Heart left ventricle (tissue), 16 donors: ENCODE data around the gene IFNA13. TPM values are rescaled to one million over a fixed set of nuclear protein-coding genes. Genes with fewer than 3 reads are reported as not detected.

Experiments
- ATAC-seq, 4 donors: fragments of 200-7000 bp; cut with Tn5 transposase; one replicate each; pipeline ENCODE4 v1.9.1; 2020 to 2022; ENCODE audit warnings: moderate library complexity in 4 of 4, mild to moderate bottlenecking in 3 of 4, moderate number of reproducible peaks in 1 of 4
- DNase-seq, 5 donors: peaks; one replicate each; pipeline ENCODE4 v3.0.0-alpha.2; 2020
- H3K27ac ChIP-seq, 12 donors: fragments of 200-600 bp; sonication (generic) in 4 of 12; one replicate each; pipeline versions ENCODE4 v1.5.0 to v1.8.0; 2016 to 2022; ENCODE audit warnings: mild to moderate bottlenecking in 2 of 12
- H3K27me3 ChIP-seq, 9 donors: fragments of 200-600 bp; sonication (generic) in 2 of 9; one replicate each; pipeline versions ENCODE4 v1.5.1 to v1.8.0; 2016 to 2022; ENCODE audit warnings: mild to moderate bottlenecking in 3 of 9
- H3K36me3 ChIP-seq, 9 donors: fragments of 200-600 bp; sonication (generic) in 2 of 9; one replicate each; pipeline versions ENCODE4 v1.5.0 to v1.8.0; 2018 to 2022; ENCODE audit warnings: mild to moderate bottlenecking in 2 of 9
- H3K4me1 ChIP-seq, 12 donors: fragments of 200-600 bp; sonication (generic) in 4 of 12; one replicate each; pipeline versions ENCODE4 v1.5.0 to v1.8.0; 2016 to 2022; ENCODE audit warnings: mild to moderate bottlenecking in 3 of 12
- H3K4me3 ChIP-seq, 12 donors: fragments of 200-600 bp; sonication (generic) in 4 of 12; one replicate each; pipeline versions ENCODE4 v1.5.0 to v1.8.0; 2017 to 2022; ENCODE audit warnings: mild to moderate bottlenecking in 9 of 12, moderate library complexity in 4 of 12
- H3K9me3 ChIP-seq, 12 donors: fragments of 200-600 bp; sonication (generic) in 4 of 12; one replicate each; pipeline versions ENCODE4 v1.5.0 to v1.8.0; 2016 to 2022; ENCODE audit warnings: mild to moderate bottlenecking in 1 of 12
- CTCF ChIP-seq, 12 donors: fragments of 200-600 bp; sonication (generic) in 4 of 12; IDR thresholded peaks; one replicate each; pipeline versions ENCODE4 v1.5.0 to v1.8.0; 2018 to 2022; ENCODE audit warnings: antibody characterized with exemption in 12 of 12, mild to moderate bottlenecking in 5 of 12
- POLR2A ChIP-seq, 2 donors: fragments of 450-650 bp; IDR thresholded peaks; one replicate each; pipeline ENCODE4 v1.6.1; 2017; ENCODE audit warnings: antibody characterized with exemption in 2 of 2, mild to moderate bottlenecking in 2 of 2, moderate library complexity in 2 of 2
- WGBS, 4 donors: extraction: QIAGEN DNeasy Blood & Tissue Kit in 2 of 4; methylation state at CpG; one replicate each; pipeline versions ENCODE4 v1.1.5 to v1.1.7; 2013 to 2018; 5-methylcytosine and 5-hydroxymethylcytosine counted together
- intact Hi-C, 10 donors: fragments of 100-400 bp; cut with DNase I; formaldehyde crosslinking; loops; one replicate each; pipeline versions ENCODE4 v1.11.1 to v1.14.2; 2022
- long read RNA-seq, 3 donors: library from polyadenylated mRNA; unstranded; transcript quantifications; one replicate each; pipeline ENCODE4 v2.0.0, GENCODE V29; 2020 to 2021
- polyA plus RNA-seq, 2 donors: library from polyadenylated mRNA; stranded (reverse); fragments of 200-250 nt; gene quantifications; one replicate each; pipeline ENCODE4 v1.2.3, GENCODE V29; 2013
- total RNA-seq, 9 donors: library from RNA; depleted of rRNA in 2 of 9; stranded (reverse); fragments of >200 nt in 2 of 9; fragmentation: NEBNext Ultra II Directional in 3 of 9; extraction: Animal tissue kit (Norgen Biotek cat#: 25700) in 3 of 9; gene quantifications; one replicate each; pipeline versions ENCODE4 v1.1.0 to v1.2.4, GENCODE V29; 2016 to 2023
- donor health status: ischemic (EF 13 %, LVEDD 7.1; RV severe dilation, severe dysfunction).
- donor health status: healthy with polysubstance abuse.
- donor health status: DM: no; HTN: yes; CAD: no.
- donor health status: DM: no; HTN: no; CAD: no.
- donor health status: ischemic (EF 25% LVEDD 6.9; RV normal size, moderate dysfunction).
- donor health status: ischemic (EF 25% LVEDD 5.7; RV mildly dilated, moderate dysfunction).
- donor health status: healthy.
- donor health status: DM: yes; HTN: yes; CAD: no.
- donor health status: ischemic (EF 35%, LVEDD 5.7; RV mildly dilated, moderate dysfunction).
- donor health status: nonischemic (EF 11% LVEDD 7.7; RV severe dilation, severe dysfunction).
- donor health status: DM: yes; HTN: yes; CAD: no.
- donor health status: PGD.
- donor health status: ischemic (EF 29% LVEDD 5.4; RV normal size, mild dysfunction).
- donor health status: nonischemic (EF 23%, LVEDD 6.1; RV moderate dilation, normal function).

IFNA13 gene
- total RNA-seq (not detected), polyA plus RNA-seq (not detected)
- long read RNA-seq, donor 1, result 0 reads
- long read RNA-seq, donor 2, result 0 reads
- long read RNA-seq, donor 3, result 0 reads

DNA sequence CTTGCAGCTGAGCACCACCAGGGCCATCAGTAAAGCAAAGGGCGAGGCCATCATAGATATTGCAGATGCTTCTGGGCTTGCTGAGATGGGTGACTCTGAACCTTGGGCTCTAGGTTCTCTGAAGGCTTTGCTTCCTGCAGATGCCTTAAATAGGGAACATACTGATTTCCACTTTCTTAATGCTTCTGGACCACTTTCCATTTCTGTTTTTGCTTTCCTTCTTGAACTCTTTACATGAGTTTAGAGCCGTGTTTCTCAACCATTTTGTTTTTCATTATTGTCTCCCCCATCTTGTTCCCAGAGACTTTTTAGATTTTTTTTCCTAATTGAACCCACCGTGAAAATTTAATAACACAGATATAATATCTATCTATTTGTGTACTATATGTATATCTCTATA, at the start of gene IFNA13:
TSS of gene IFNA13 (minus strand) at position 101 of the 400 bp plus-strand sequence. CDS start at position 54, 47 bp downstream.
- Histone ChIP-seq H3K4me3 (no peak within 1 kb of the TSS), H3K9me3 (no peaks in the 10 kb centered on the region), H3K36me3 (no peaks in the 10 kb centered on the region), H3K4me1 (no peaks in the 10 kb centered on the region), H3K27me3 (peaks cover 0 to 36% (median 8%) of the 10 kb centered on the region in 9 donors), H3K27ac (no peak within 1 kb of the TSS)
- intact Hi-C loops, result loop anchor here in 1 of 10 donors (10.0 kb wide), 1 partner anchor 57 kb away; no protein-coding TSS in a partner anchor
- no peak for TF ChIP-seq CTCF (IDR thresholded peaks at IDR 0.05)
- TF ChIP-seq POLR2A (IDR thresholded peaks at IDR 0.05), result no peak
- 85 to 96% (median 90%) methylated on average over 2 to 3 of the region's 3 CpGs for WGBS, 4 donors
- DNase-seq (no peak), ATAC-seq (no peak)

DNA sequence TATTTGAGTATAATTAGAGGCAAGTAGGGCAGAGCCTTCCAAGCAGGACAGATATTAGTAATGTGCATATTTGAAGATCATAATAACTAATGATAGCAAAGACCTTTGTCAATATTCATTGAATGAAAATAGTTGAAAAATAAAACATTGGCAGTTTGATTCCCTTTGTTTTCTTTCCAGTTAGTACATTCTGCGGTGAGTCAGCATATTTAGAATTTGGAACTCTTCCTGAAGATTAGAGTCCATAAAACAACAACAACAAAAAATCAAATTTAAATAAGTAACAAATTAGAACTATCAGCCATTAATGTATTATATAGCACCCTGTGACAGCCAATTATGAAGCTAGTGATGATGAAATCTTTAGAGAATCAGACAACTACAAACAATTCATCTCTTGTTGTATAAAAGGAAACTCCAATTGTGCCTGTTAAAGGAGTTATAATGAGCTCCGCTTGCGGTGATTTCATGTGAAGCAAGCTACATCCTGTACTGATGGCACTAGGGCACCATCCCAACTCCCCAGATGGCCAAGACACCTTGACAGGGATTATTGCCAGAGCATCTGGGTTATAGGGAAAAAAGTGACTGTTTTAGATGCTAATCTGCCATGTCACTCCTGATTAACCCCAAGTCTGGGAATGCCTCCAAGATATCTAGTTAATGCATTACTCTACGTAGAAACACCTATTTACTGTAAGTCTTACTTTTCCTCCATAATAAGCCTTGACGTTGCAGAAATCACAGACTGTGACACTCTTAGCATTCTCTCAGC, 47.8 kb upstream of the IFNA13 start:
- TF ChIP-seq CTCF (IDR thresholded peaks at IDR 0.05) (no peak), POLR2A (IDR thresholded peaks at IDR 0.05) (no peak)
- ATAC-seq (no peak), DNase-seq (no peak)
- intact Hi-C loops, result loop anchor here in 1 of 10 donors (10.0 kb wide), 1 partner anchor 91 kb away; no protein-coding TSS in a partner anchor
- Histone ChIP-seq H3K4me3 (no peak overlapping the region), H3K27ac (no peak overlapping the region), H3K4me1 (no peaks in the 10 kb centered on the region), H3K9me3 (no peaks in the 10 kb centered on the region), H3K36me3 (no peaks in the 10 kb centered on the region), H3K27me3 (peaks cover 0 to 4% (median 0%) of the 10 kb centered on the region in 9 donors)
- WGBS, 4 donors, result 77 to 81% (median 79%) methylated on average over 5 of the region's 5 CpGs

- intact Hi-C loops, result loop anchor here in 1 of 10 donors (10.0 kb wide), 1 partner anchor 90 kb away; no protein-coding TSS in a partner anchor
- H3K27me3 ChIP-seq, result peaks cover 0 to 10% (median 0%) of the 10 kb centered on the region in 9 donors
- DNase-seq, result no peak
- no peaks in the 10 kb centered on the region for H3K9me3 ChIP-seq
- no peaks in the 10 kb centered on the region for H3K36me3 ChIP-seq
- no peak overlapping the region for H3K27ac ChIP-seq
- H3K4me1 ChIP-seq, result no peaks in the 10 kb centered on the region
- no peak for ATAC-seq
- 93 to 96% (median 95%) methylated on average over 2 of the region's 2 CpGs for WGBS, 4 donors
- TF ChIP-seq POLR2A (IDR thresholded peaks at IDR 0.05) (no peak), CTCF (IDR thresholded peaks at IDR 0.05) (no peak)
- no peak overlapping the region for H3K4me3 ChIP-seq
These were observed 46.5 kb upstream of the IFNA13 start for GRCh38 chr9:21414220-21414940.

DNA sequence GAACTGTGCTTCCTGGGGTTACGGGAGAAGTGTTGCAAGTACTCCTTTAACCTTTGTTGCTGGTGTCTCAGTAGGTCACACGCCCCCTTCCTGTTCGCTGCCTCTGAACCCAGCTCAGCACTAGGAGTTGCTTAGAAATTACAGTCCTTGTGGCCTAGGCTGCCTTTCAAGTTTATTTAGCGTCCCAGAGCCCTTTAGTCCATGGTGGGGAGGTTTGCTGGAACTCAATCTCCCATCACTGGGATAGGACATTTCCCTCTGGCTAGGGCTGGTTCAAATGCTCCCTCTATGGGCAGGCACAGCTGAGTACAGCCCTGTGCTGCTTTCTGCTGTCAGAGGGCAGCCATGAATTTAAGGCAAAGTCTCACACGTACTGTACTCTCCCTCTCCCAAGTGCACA, 45.8 kb upstream of the IFNA13 start:
- WGBS, 4 donors, result 50 to 68% (median 61%) methylated on average over 5 of the region's 5 CpGs
- peak in 1 of 4 donors; percentile 54 for ATAC-seq
- H3K27me3 ChIP-seq, result peaks cover 0 to 16% (median 0%) of the 10 kb centered on the region in 9 donors
- H3K4me3 ChIP-seq, result no peak overlapping the region
- H3K27ac ChIP-seq, result no peak overlapping the region
- H3K4me1 ChIP-seq, result no peaks in the 10 kb centered on the region
- intact Hi-C loops, result loop anchor here in 1 of 10 donors (10.0 kb wide), 1 partner anchor 89 kb away; no protein-coding TSS in a partner anchor
- TF ChIP-seq CTCF (IDR thresholded peaks at IDR 0.05) (peak in 4 of 12 donors; percentile 4 to 20 (median 15)), POLR2A (IDR thresholded peaks at IDR 0.05) (no peak)
- H3K9me3 ChIP-seq, result no peaks in the 10 kb centered on the region
- DNase-seq, result no peak
- no peaks in the 10 kb centered on the region for H3K36me3 ChIP-seq
